Ecto neural progenitor cell (in vitro differentiated cells): ENCODE measurements around the gene HSPA8.

ENCODE experiments used
- DNase-seq: peaks from one replicate; pipeline ENCODE4 v3.0.0-alpha.2; 2018; ENCODE audit warnings: low spot score

HSPA8 gene

DNA sequence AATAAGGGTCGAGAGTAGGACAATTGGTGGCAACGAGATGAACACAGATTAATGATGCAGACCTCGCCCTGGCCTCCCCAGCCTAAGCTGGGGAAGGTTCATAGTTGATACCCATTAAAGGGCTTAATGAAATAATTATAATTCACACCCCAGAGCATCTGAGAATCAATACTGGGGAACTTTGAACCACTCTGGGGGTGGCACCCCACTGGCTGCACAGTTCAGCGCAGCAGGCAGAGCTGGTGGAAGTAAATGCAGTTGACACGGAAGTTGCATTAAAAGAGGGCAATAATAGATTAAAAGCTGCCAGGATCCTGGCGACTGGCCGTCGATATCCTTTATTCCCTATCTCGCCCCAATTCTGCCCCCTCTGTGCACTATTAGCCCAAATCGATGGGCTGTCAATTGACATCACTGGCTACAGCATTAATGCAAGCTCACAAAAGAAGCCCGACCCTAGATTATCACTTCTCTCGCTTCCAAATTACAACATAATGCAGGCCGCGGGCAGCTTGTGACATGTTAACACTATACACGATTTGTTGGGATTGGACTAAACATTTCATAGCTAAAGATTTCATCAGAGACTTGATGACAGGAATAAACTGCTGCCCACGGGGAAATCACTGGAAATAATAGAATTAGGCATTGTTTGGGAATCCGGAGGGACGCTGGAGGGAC, 14.5 kb downstream of the HSPA8 start:
- no peak for DNase-seq

DNA sequence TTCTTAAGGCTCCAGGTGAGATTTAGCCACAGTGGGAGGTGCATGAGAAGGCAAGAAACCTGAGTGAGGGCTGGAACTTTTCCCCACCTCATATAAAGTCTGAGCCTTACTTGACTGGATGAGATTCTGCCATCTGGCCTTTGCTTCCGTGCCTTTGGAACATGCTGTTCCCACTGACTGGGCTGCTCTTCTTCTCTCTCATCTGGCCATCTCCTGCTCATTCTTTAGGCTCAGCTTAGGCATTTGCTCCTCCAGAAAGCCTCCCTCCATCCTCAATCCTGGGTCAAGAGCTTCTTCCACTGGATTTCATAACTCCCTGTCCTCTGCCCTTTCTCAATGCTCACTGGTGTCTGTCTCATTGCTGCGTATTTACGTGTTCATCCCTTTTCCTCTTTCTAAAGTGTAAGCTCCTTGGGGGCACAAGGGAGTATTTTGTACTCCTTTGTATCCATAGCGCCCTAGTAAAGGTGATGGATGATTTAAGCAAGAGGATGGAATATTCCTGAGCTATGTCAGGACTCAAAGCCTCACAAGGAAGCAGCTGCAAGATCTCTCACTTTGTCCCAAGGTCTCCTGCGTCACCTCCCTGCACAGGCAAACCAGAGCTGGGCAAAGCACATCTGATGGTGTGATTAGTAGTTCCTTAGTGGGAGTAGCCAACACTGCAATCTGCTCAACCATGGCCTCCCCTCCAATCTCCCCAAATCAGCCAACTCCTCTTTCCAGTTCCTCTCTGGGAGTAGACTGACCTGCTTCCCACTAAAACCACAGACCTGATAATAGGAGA, 15.3 kb downstream of the HSPA8 start:
- no peak for DNase-seq

DNA sequence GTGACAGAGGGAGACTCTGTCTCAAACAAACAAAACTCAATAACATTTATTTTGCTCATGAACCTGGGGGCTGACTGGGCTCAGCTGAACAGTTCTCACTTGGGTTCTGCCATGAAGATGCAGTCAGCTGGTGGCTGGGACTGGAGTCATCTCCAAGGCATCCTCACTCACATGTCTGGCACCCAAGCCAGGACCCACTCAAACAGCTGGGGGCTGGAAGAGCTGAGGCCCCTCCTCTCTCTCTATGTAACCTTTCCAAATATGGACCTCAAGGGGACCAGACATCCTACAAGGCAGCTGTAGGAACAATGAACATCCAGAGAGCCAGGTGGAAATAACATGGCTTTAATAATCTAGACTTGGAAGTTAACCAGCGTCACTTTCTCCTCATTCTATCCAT, 16.8 kb downstream of the HSPA8 start:
- DNase-seq = no peak

DNA sequence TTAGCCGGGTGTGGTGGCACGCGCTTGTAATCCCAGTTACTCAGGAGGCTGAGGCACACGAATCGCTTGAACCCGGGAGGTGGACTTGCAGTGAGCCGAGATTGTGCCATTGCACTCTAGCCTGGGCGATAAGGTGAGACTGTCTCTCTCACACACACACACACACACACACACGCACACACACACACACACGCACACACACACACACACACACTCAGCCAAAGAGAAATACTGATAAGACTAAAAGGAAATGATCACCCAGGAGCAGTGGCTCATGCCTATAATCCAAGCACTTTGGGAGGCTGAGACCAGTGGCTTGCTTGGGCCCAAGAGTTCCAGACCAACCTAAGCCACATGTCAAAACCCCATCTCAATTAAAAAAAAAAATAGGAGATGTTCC, 20.8 kb downstream of the HSPA8 start:
- no peak for DNase-seq

DNA sequence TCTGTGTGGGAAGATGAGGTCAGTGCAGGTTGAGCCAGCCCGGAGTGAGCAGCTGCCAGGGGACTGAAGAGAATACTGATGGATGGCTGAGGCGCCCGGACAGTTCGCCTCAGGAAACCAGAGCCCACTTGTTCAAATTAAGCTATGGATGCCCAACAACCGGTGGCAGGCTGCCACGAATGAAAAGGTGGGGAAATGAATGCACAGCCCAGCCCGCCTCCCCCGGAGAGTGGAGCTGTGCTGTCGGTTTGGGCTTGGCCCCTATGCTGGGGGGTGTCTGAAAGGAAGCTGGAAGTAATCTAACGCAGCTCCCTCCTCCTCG, 21.9 kb downstream of the HSPA8 start:
- DNase-seq = no peak

DNA sequence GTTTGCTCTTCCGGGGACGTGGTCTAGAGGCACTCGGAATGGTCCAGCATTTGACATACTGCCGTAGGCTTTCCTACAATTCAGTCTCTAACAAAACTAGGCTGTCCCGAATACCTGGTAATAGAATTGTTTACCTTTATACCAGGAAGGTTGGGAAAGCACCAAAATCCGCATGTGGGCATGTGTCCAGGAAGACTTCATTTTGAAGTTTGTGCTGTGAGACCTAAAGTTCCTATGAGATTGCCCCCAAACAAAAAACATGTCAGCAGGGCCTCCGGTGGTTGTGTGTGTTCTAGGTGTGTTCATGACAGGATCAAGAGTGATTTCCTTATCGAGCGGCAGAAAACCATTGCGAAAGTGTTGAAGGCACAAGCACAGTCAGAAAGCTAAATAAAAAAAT, 26.1 kb downstream of the HSPA8 start:
- no peak for DNase-seq

DNA sequence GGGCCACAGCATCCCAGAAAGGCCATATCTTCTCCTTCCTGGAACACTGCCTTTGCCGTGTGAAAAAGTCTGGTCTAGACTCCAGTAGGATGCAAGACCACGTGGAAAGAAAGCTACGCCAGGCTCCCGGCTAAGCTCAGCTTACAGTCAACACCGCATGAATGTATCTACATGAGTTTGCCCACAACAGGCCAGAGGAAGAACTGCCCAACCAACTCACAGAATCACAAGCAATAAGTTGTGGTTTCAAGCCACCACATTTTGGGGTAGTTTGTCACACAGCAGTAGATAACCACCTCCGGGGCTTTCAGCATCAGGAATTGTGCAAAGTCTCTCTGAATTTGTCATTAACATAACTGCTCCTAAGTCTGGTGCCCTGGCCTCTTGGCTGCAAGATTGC, 27.3 kb downstream of the HSPA8 start:
- DNase-seq = no peak

DNA sequence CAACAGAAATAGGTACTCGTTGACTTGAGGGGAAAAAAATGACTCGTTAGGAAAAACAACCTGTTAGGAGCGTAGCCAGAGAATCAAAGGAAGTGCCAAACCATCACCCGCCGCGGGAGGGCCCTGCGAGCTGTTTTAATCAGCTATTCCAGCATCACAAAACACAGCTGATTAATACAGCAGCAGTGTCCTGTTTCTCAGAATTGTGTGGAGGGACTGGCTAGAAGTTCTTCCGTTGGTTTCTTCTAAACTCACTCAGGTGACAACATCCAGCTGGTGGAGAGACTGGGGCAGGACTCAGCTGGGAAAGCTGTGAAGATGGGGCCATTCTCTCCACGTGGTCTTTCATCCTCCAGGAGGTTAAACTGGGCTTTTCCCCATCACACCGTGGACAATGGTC, 28.0 kb downstream of the HSPA8 start:
- no peak for DNase-seq

DNA sequence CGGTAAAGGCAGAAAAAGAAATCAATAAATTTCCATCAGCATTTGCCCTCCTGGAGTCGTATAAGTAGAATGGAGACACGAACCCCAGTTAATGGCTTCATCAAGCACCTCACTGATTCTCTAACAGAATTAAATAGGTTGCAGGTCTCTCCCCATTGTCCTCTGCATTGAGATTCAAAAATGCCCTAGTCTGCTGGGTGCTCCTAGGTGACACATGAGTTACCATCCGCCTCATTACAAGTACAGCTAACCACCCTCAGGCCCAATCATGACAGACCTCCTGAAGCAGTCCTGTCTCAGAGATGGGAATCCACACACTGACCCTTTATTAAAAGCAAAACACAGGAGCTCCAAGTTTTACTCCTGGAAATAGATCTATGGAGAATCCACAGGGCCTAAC, 31.4 kb downstream of the HSPA8 start:
- DNase-seq = no peak

DNA sequence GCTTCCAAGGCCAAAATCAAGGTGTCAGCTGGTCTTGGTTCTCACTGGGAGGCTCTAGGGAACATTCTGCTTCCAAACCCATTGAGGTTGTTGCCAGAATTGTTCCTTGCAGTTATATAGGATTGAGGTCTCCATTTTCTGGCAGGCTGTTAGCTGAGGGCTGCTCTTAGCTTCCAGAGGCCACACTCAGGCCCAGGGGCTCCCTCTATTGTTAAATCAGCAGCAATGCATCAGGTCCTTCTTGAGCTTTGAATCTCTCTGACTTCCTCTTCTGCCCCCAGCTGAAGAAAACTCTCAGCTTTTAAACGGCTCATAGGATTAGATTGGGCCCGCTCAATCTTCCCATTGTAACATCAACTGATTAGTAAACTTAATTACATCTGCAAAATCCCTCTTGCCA, 41.0 kb downstream of the HSPA8 start:
- peak; percentile 56 for DNase-seq

DNA sequence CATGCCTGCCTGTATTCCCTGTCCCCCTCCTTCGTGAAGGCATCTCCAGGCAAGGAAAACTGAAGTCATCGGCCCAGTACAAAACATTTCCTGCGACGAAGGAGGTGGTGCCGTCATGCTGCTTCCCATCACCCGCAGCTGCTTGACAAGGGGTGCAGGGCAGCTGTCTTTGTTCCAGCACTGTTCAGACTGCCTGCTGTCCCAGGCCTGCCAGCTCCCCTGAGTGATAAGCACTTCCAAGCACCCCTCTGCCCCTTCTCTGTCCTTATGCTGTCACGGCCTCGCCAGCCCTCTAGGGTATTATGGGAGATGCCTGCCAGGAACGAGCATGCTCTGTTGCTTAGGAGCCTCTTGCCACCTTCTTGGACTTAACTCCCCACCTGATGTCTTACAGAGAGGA, 43.2 kb downstream of the HSPA8 start:
- no peak for DNase-seq

DNA sequence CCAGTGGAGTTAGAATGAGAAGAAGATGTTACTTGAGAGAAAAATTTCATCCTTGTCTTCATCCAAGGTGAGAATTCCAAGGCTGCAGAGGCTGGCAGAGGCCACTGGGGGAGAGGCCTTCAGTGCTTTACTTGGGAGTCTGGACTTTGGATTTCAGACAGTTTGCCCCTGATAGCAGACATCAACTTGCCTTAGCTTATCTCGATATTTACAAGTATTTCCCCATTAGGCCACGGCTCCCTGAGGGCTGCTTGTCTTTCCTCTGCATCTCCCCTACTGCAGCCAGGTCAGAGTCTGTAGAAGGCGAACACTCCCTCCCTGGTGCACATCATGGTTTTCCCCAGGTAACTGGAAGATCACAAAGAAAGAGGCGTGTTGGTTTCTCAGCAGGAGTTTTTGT, 50.4 kb downstream of the HSPA8 start:
- no peak for DNase-seq
